CD14-positive monocyte (primary cell): ENCODE measurements around the gene ZNF385B. TPM values are rescaled to one million over a fixed set of nuclear protein-coding genes. Genes with fewer than 3 reads are reported as not detected.

Source experiments
- DNase-seq, 3 donors: peaks; one replicate each; pipeline ENCODE4 v3.0.0-alpha.2; 2011 to 2022
- H2AFZ ChIP-seq: 2 replicates; pipeline ENCODE4 v1.6.0; 2012; ENCODE audit warnings: mild to moderate bottlenecking, low read depth, low read length, inconsistent platforms; ENCODE audit not compliant: insufficient read depth, poor library complexity, severe bottlenecking
- H3K27ac ChIP-seq, 2 donors: 1 replicate in 1 of 2; 2 replicates in 1 of 2; pipeline ENCODE4 v1.5.1; 2012 to 2013; ENCODE audit warnings: low read length in 2 of 2, control low read depth in 1 of 2, inconsistent platforms in 1 of 2, low read depth in 1 of 2, mild to moderate bottlenecking in 1 of 2
- H3K27me3 ChIP-seq, 2 donors: one replicate each; pipeline versions ENCODE4 v1.6.0 to v1.6.1; 2011 to 2013; ENCODE audit warnings: low read length in 2 of 2; ENCODE audit not compliant: control insufficient read depth in 2 of 2, insufficient read depth in 2 of 2
- H3K36me3 ChIP-seq, 2 donors: replicated peaks in 1 of 2; 1 replicate in 1 of 2; 2 replicates in 1 of 2; pipeline versions ENCODE4 v1.5.1 to v1.6.1; 2012 to 2013; ENCODE audit warnings: low read length in 2 of 2, control low read depth in 1 of 2, inconsistent platforms in 1 of 2, mild to moderate bottlenecking in 1 of 2; ENCODE audit not compliant: insufficient read depth in 2 of 2, control insufficient read depth in 1 of 2
- H3K4me1 ChIP-seq, 2 donors: 1 replicate in 1 of 2; 2 replicates in 1 of 2; pipeline versions ENCODE4 v1.5.1 to v1.6.1; 2012 to 2013; ENCODE audit warnings: low read length in 2 of 2, control low read depth in 1 of 2, inconsistent platforms in 1 of 2, mild to moderate bottlenecking in 1 of 2, moderate library complexity in 1 of 2; ENCODE audit not compliant: insufficient read depth in 2 of 2, control insufficient read depth in 1 of 2
- H3K4me2 ChIP-seq: replicated peaks from 2 replicates; pipeline ENCODE3; 2012; ENCODE audit warnings: low read length, moderate library complexity, mild to moderate bottlenecking; ENCODE audit not compliant: poor library complexity, severe bottlenecking; ENCODE audit errors: extremely low read depth
- H3K4me3 ChIP-seq, 3 experiments: fragments of 200-600 bp in 1 of 3; sonication (generic) in 1 of 3; replicated peaks in 1 of 3; 1 replicate in 2 of 3; 2 replicates in 1 of 3; pipeline ENCODE4 v1.5.1; 2011 to 2013; ENCODE audit warnings: low read length in 3 of 3, mild to moderate bottlenecking in 3 of 3, control low read depth in 2 of 3, low read depth in 2 of 3, inconsistent platforms in 1 of 3, moderate library complexity in 1 of 3
- H3K79me2 ChIP-seq: 2 replicates; pipeline ENCODE4 v1.6.0; 2012; ENCODE audit warnings: mild to moderate bottlenecking, control low read depth, inconsistent platforms, low read length, moderate library complexity; ENCODE audit not compliant: insufficient read depth
- H3K9ac ChIP-seq: 2 replicates; pipeline ENCODE4 v1.6.0; 2017; ENCODE audit warnings: low read length, mild to moderate bottlenecking; ENCODE audit not compliant: insufficient read depth, poor library complexity, severe bottlenecking
- H3K9me3 ChIP-seq, 2 donors: replicated peaks in 1 of 2; 1 replicate in 1 of 2; 2 replicates in 1 of 2; pipeline versions ENCODE4 v1.5.1 to v1.6.1; 2012 to 2013; ENCODE audit warnings: low read length in 2 of 2, control low read depth in 1 of 2; ENCODE audit not compliant: control insufficient read depth in 1 of 2, insufficient read depth in 1 of 2
- H4K20me1 ChIP-seq: 2 replicates; pipeline ENCODE4 v1.6.0; 2012; ENCODE audit warnings: mild to moderate bottlenecking, low read length, control low read depth, moderate library complexity; ENCODE audit not compliant: insufficient read depth
- H3K27ac Mint-ChIP-seq, 7 donors: one replicate each; pipeline ENCODE4 v1.8.0; 2020; ENCODE audit warnings: mild to moderate bottlenecking in 7 of 7, mixed read lengths in 7 of 7, moderate library complexity in 6 of 7, inconsistent platforms in 2 of 7
- H3K27me3 Mint-ChIP-seq, 3 donors: one replicate each; pipeline ENCODE4 v1.8.0; 2021 to 2022; ENCODE audit warnings: low read depth in 3 of 3, mild to moderate bottlenecking in 3 of 3, mixed read lengths in 3 of 3, moderate library complexity in 3 of 3, inconsistent platforms in 1 of 3
- H3K36me3 Mint-ChIP-seq, 2 donors: one replicate each; pipeline ENCODE4 v1.8.0; 2020; ENCODE audit warnings: mixed read lengths in 2 of 2, inconsistent platforms in 1 of 2, mild to moderate bottlenecking in 1 of 2
- H3K4me1 Mint-ChIP-seq: one replicate; pipeline ENCODE4 v1.8.0; 2020; ENCODE audit warnings: mild to moderate bottlenecking, mixed read lengths
- H3K4me3 Mint-ChIP-seq, 2 donors: one replicate each; pipeline ENCODE4 v1.8.0; 2020; ENCODE audit warnings: mild to moderate bottlenecking in 2 of 2, mixed read lengths in 2 of 2, moderate library complexity in 1 of 2
- H3K9me3 Mint-ChIP-seq, 7 donors: one replicate each; pipeline ENCODE4 v1.8.0; 2020 to 2022; ENCODE audit warnings: mixed read lengths in 7 of 7, mild to moderate bottlenecking in 6 of 7, moderate library complexity in 6 of 7, inconsistent platforms in 2 of 7
- WGBS: methylation state at CpG from one replicate; pipeline ENCODE4 v1.1.5; 2013; ENCODE audit warnings: missing lambda C conversion rate; ENCODE audit not compliant: insufficient coverage; 5-methylcytosine and 5-hydroxymethylcytosine counted together
- intact Hi-C, 2 donors: fragments of 100-400 bp; cut with micrococcal nuclease; formaldehyde crosslinking; loops; one replicate each; pipeline versions ENCODE4 v1.15.0 to v1.15.1; 2023
- polyA plus RNA-seq, 3 donors: library from polyadenylated mRNA; depleted of rRNA in 1 of 3; unstranded in 2 of 3; stranded (reverse) in 1 of 3; fragments of 300-500 nt in 2 of 3; fragments of >200 nt in 1 of 3; fragmentation: Illumina TruSeq in 2 of 3; gene quantifications; 1 replicate in 2 of 3; 2 replicates in 1 of 3; pipeline ENCODE4 v1.2.3, GENCODE V29; 2012 to 2021
- TF ChIP-seq, protein P1 (sequence below): fragments of 200-600 bp; IDR thresholded peaks from one replicate; pipeline ENCODE4 v1.8.0; 2022; ENCODE audit warnings: antibody characterized with exemption, mild to moderate bottlenecking

Gene ZNF385B
- polyA plus RNA-seq, 3 donors: not detected

- Histone ChIP-seq H3K36me3 (no peaks in the 10 kb centered on the region), H4K20me1 (no peaks in the 10 kb centered on the region), H3K79me2 (no peaks in the 10 kb centered on the region), H3K27ac (no peak overlapping the region), H2AFZ (no peak overlapping the region), H3K4me1 (no peaks in the 10 kb centered on the region), H3K4me3 (no peak overlapping the region), H3K9ac (no peak overlapping the region), H3K9me3 (no peaks in the 10 kb centered on the region), H3K27me3 (peaks cover 0 to under 1% of the 10 kb centered on the region in 2 donors), H3K4me2 (no peak overlapping the region)
- no peak overlapping the region for H3K4me3 Mint-ChIP-seq
- H3K4me1 Mint-ChIP-seq: no peaks in the 10 kb centered on the region
- H3K36me3 Mint-ChIP-seq: no peaks in the 10 kb centered on the region
- no peak overlapping the region for H3K27ac Mint-ChIP-seq
- no CpG with 5 or more reads among the region's 1 CpG for WGBS
- H3K9me3 Mint-ChIP-seq: no peaks in the 10 kb centered on the region
- DNase-seq: no peak
- intact Hi-C loops: no loop called here
- peaks cover 1 to 4% (median 2%) of the 10 kb centered on the region in 3 donors for H3K27me3 Mint-ChIP-seq
- TF ChIP-seq, protein P1, sequence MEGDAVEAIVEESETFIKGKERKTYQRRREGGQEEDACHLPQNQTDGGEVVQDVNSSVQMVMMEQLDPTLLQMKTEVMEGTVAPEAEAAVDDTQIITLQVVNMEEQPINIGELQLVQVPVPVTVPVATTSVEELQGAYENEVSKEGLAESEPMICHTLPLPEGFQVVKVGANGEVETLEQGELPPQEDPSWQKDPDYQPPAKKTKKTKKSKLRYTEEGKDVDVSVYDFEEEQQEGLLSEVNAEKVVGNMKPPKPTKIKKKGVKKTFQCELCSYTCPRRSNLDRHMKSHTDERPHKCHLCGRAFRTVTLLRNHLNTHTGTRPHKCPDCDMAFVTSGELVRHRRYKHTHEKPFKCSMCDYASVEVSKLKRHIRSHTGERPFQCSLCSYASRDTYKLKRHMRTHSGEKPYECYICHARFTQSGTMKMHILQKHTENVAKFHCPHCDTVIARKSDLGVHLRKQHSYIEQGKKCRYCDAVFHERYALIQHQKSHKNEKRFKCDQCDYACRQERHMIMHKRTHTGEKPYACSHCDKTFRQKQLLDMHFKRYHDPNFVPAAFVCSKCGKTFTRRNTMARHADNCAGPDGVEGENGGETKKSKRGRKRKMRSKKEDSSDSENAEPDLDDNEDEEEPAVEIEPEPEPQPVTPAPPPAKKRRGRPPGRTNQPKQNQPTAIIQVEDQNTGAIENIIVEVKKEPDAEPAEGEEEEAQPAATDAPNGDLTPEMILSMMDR: no peak
Measured at GRCh38 chr2:179434357-179434756, 427.1 kb downstream of the ZNF385B start.

GRCh38 chr2:179432751-179433150, 428.7 kb downstream of the ZNF385B start:
- Histone ChIP-seq H4K20me1 (no peaks in the 10 kb centered on the region), H3K4me3 (no peak overlapping the region), H3K9me3 (no peaks in the 10 kb centered on the region), H3K27me3 (peaks cover 2 to 9% of the 10 kb centered on the region in 2 donors), H3K27ac (no peak overlapping the region), H3K4me2 (no peak overlapping the region), H2AFZ (no peak overlapping the region), H3K9ac (no peak overlapping the region), H3K36me3 (no peaks in the 10 kb centered on the region), H3K4me1 (no peaks in the 10 kb centered on the region), H3K79me2 (no peaks in the 10 kb centered on the region)
- TF ChIP-seq, protein P1: no peak
- H3K4me3 Mint-ChIP-seq: no peak overlapping the region
- H3K4me1 Mint-ChIP-seq: no peaks in the 10 kb centered on the region
- no peak overlapping the region for H3K27ac Mint-ChIP-seq
- intact Hi-C loops: no loop called here
- no peak for DNase-seq
- H3K27me3 Mint-ChIP-seq: peaks cover 6 to 10% (median 10%) of the 10 kb centered on the region in 3 donors
- H3K9me3 Mint-ChIP-seq: peaks cover 0 to 2% (median 0%) of the 10 kb centered on the region in 7 donors
- H3K36me3 Mint-ChIP-seq: no peaks in the 10 kb centered on the region
- 96% methylated on average over 3 of the region's 3 CpGs for WGBS
